Measurements from ENCODE around the gene COX4I2.

- no peak for TF ChIP-seq CTCF (IDR thresholded peaks at IDR 0.05; ENCODE audit: low read depth, low read length)
- TF ChIP-seq EZH2phosphoT487 (IDR thresholded peaks at IDR 0.05; ENCODE audit: low read depth) = no peak
Observed at GRCh38 chr20:31675828-31676608, 38.3 kb downstream of the COX4I2 start.
